DND-41 (cell line): ENCODE data around the gene EYA2.

Experiments used
- ATAC-seq: fragments of 200-7000 bp; cut with Tn5 transposase; 3 replicates; pipeline ENCODE4 v1.9.1; 2021; ENCODE audit warnings: low read depth; ENCODE audit not compliant: insufficient read depth
- DNase-seq: peaks from one replicate; pipeline ENCODE4 v3.0.0-alpha.2; 2020
- H2AFZ ChIP-seq: 2 replicates; pipeline ENCODE4 v1.6.0; 2012; ENCODE audit warnings: low read depth, low read length
- H3K27ac ChIP-seq: 2 replicates; pipeline ENCODE4 v1.5.1; 2012; ENCODE audit warnings: low read length, inconsistent platforms
- H3K27me3 ChIP-seq: fragments of 200-600 bp; sonication (generic); 2 replicates; pipeline ENCODE4 v1.6.0; 2012; ENCODE audit warnings: low read length, mild to moderate bottlenecking, inconsistent platforms; ENCODE audit not compliant: insufficient read depth, poor library complexity
- H3K36me3 ChIP-seq: 2 replicates; pipeline ENCODE4 v1.5.1; 2012; ENCODE audit warnings: low read length, inconsistent platforms; ENCODE audit not compliant: insufficient read depth
- H3K4me1 ChIP-seq: 2 replicates; pipeline ENCODE4 v1.5.1; 2012; ENCODE audit warnings: mild to moderate bottlenecking, low read length; ENCODE audit not compliant: insufficient read depth
- H3K4me2 ChIP-seq: 2 replicates; pipeline ENCODE4 v1.6.0; 2012; ENCODE audit warnings: mild to moderate bottlenecking, moderate library complexity, low read length, inconsistent platforms; ENCODE audit not compliant: insufficient read depth
- H3K4me3 ChIP-seq, 2 experiments: fragments of 200-600 bp in 1 of 2; shearing (Covaris generic) in 1 of 2; 2 replicates each; pipeline ENCODE4 v1.5.1; 2012 to 2016; ENCODE audit warnings: inconsistent platforms in 2 of 2, low read length in 2 of 2, mild to moderate bottlenecking in 2 of 2, low read depth in 1 of 2, moderate library complexity in 1 of 2
- H3K79me2 ChIP-seq: 2 replicates; pipeline ENCODE4 v1.6.0; 2012; ENCODE audit warnings: low read length, inconsistent platforms; ENCODE audit not compliant: insufficient read depth
- H3K9ac ChIP-seq: 2 replicates; pipeline ENCODE4 v1.6.0; 2012; ENCODE audit warnings: low read depth, mild to moderate bottlenecking, inconsistent platforms, low read length, moderate library complexity
- H3K9me3 ChIP-seq: 2 replicates; pipeline ENCODE4 v1.5.1; 2012; ENCODE audit warnings: low read length, moderate library complexity, mild to moderate bottlenecking, inconsistent platforms; ENCODE audit not compliant: insufficient read depth, severe bottlenecking
- H4K20me1 ChIP-seq: 2 replicates; pipeline ENCODE4 v1.6.0; 2012; ENCODE audit warnings: low read length; ENCODE audit not compliant: insufficient read depth
- EZH2 ChIP-seq: IDR thresholded peaks from 3 replicates; pipeline ENCODE4 v1.6.1; 2012; ENCODE audit warnings: borderline replicate concordance, low read depth, mild to moderate bottlenecking, moderate library complexity, low read length, inconsistent platforms; ENCODE audit not compliant: severe bottlenecking
- TF ChIP-seq, protein P1 (sequence below): IDR thresholded peaks from 2 replicates; pipeline ENCODE4 v1.5.1; 2012; ENCODE audit warnings: borderline replicate concordance, low read length, moderate library complexity, mild to moderate bottlenecking; ENCODE audit not compliant: poor library complexity, severe bottlenecking; ENCODE audit errors: extremely low read depth

Gene EYA2

DNA sequence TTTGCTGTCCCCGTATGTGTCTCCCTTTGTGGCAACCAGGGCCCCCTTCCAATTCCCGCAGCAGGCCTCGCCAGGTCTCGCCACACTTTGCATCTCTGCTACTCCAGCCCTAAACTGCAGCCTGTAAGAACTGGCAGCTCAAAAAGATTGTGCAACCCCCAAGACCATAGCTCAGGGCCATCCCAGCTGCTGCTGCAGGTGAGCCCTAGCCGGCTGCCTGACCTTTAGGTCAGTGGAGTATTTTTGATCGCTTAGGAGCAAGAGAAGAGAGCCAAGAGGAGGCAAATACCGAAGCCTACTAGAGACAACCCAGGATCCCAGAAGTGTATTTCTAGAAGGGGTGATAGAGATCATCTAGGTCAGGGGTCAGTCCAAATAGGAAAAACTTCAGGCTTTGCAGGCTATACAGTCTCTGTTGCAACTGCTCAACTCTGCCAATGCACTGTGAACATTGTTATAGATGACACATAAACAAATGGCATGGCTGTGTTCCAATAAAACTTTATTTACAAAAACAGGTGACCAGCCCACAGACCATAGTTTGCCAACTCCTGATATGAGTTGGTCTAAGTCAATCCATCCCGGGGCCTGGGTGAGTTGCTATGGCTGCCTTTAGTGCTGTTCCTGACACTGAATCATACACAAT is 138.4 kb downstream of the EYA2 start:
- no peak for DNase-seq
- Histone ChIP-seq H3K79me2 (no peaks in the 10 kb centered on the region), H3K4me1 (no peaks in the 10 kb centered on the region), H3K9me3 (peaks cover 4% of the 10 kb centered on the region), H3K27me3 (peaks cover 4% of the 10 kb centered on the region), H3K27ac (no peak overlapping the region), H3K4me2 (no peak overlapping the region), H4K20me1 (no peaks in the 10 kb centered on the region), H3K36me3 (no peaks in the 10 kb centered on the region), H2AFZ (no peak overlapping the region), H3K4me3 (no peak overlapping the region), H3K9ac (no peak overlapping the region)
- no peak for TF ChIP-seq EZH2
- TF ChIP-seq, protein P1, sequence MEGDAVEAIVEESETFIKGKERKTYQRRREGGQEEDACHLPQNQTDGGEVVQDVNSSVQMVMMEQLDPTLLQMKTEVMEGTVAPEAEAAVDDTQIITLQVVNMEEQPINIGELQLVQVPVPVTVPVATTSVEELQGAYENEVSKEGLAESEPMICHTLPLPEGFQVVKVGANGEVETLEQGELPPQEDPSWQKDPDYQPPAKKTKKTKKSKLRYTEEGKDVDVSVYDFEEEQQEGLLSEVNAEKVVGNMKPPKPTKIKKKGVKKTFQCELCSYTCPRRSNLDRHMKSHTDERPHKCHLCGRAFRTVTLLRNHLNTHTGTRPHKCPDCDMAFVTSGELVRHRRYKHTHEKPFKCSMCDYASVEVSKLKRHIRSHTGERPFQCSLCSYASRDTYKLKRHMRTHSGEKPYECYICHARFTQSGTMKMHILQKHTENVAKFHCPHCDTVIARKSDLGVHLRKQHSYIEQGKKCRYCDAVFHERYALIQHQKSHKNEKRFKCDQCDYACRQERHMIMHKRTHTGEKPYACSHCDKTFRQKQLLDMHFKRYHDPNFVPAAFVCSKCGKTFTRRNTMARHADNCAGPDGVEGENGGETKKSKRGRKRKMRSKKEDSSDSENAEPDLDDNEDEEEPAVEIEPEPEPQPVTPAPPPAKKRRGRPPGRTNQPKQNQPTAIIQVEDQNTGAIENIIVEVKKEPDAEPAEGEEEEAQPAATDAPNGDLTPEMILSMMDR = no peak
- ATAC-seq = no peak

DNA sequence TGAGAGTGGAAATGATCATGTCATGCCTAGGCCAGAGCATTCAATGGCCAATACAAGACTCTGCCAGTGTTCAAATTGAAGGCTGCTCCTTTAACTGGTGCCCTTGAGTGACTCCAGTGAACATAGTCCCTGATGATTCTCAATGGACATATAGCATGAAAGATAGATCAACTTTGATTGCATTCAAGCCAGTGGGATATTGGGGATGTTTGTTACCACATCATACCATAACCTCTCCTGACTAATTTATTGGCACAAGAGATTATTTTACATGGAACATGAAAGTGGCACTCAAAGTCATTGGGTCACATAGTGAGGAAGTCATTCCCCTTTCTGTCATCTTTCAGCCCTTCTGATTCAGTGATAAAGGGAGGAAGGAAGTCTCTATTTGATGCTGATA is 139.0 kb downstream of the EYA2 start:
- no peak overlapping the region for H3K9ac ChIP-seq
- H3K36me3 ChIP-seq = no peaks in the 10 kb centered on the region
- H3K4me2 ChIP-seq = no peak overlapping the region
- H3K9me3 ChIP-seq = no peaks in the 10 kb centered on the region
- no peaks in the 10 kb centered on the region for H3K79me2 ChIP-seq
- TF ChIP-seq EZH2 = no peak
- TF ChIP-seq, protein P1 = no peak
- no peaks in the 10 kb centered on the region for H3K4me1 ChIP-seq
- no peak overlapping the region for H3K4me3 ChIP-seq
- DNase-seq = no peak
- H3K27me3 ChIP-seq = peaks cover 4% of the 10 kb centered on the region
- no peak overlapping the region for H3K27ac ChIP-seq
- H4K20me1 ChIP-seq = no peaks in the 10 kb centered on the region
- ATAC-seq = no peak
- H2AFZ ChIP-seq = no peak overlapping the region

DNA sequence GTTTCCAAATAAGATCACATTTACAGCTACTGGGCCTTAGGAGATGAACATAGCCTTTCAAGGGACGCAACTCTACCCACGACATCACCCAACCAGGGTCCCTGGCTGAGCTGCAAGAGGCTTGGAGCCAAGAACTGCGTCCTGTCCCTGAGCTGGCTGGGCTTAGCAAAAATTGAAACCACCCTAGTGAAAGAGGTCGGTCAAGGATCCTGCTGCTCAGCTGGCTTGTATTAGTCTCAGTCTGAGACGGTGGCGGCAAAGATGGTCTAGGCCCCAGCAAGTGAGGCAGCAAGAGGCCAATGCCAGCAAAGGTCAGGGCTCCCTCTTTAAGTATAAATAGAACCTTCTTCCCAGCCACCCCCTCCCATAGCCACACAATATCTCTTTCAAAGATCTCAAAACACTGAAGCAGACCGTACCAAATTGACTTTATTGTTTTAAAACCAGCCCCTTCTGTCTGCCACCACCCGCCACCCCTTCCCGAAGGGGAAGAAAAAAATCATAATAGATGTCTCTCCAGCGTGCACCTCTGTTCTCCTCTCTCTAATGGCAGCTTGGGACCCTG is 140.5 kb downstream of the EYA2 start:
- no peaks in the 10 kb centered on the region for H4K20me1 ChIP-seq
- no peaks in the 10 kb centered on the region for H3K9me3 ChIP-seq
- H3K9ac ChIP-seq = no peak overlapping the region
- no peak overlapping the region for H3K27ac ChIP-seq
- H3K27me3 ChIP-seq = peaks cover 4% of the 10 kb centered on the region
- no peaks in the 10 kb centered on the region for H3K79me2 ChIP-seq
- no peak overlapping the region for H2AFZ ChIP-seq
- ATAC-seq (no peak), DNase-seq (no peak)
- H3K36me3 ChIP-seq = no peaks in the 10 kb centered on the region
- H3K4me2 ChIP-seq = no peak overlapping the region
- no peaks in the 10 kb centered on the region for H3K4me1 ChIP-seq
- TF ChIP-seq, protein P1 = no peak
- no peak for TF ChIP-seq EZH2
- no peak overlapping the region for H3K4me3 ChIP-seq
